SK-N-SH (cell line): ENCODE results near the gene HAPLN2.

ENCODE experiments used
- POLR2AphosphoS5 ChIP-seq: IDR thresholded peaks from 2 replicates; pipeline ENCODE4 v1.6.1; 2012; ENCODE audit warnings: low read depth, low read length
- TAF1 ChIP-seq: IDR thresholded peaks from 2 replicates; pipeline ENCODE4 v1.6.1; 2012; ENCODE audit warnings: low read depth, mild to moderate bottlenecking, low read length, moderate library complexity, borderline replicate concordance
- TF ChIP-seq, protein P1 (sequence below): fragments of 200-600 bp; sonication (generic); IDR thresholded peaks from 2 replicates; pipeline ENCODE4 v1.6.1; 2017; ENCODE audit warnings: antibody characterized with exemption, mild to moderate bottlenecking, moderate library complexity
- TF ChIP-seq, protein P2 (sequence below): fragments of 150-350 bp; IDR thresholded peaks from 2 replicates; pipeline ENCODE4 v1.6.1; 2017; ENCODE audit warnings: antibody characterized with exemption, low read length, low read depth, borderline replicate concordance

DNA sequence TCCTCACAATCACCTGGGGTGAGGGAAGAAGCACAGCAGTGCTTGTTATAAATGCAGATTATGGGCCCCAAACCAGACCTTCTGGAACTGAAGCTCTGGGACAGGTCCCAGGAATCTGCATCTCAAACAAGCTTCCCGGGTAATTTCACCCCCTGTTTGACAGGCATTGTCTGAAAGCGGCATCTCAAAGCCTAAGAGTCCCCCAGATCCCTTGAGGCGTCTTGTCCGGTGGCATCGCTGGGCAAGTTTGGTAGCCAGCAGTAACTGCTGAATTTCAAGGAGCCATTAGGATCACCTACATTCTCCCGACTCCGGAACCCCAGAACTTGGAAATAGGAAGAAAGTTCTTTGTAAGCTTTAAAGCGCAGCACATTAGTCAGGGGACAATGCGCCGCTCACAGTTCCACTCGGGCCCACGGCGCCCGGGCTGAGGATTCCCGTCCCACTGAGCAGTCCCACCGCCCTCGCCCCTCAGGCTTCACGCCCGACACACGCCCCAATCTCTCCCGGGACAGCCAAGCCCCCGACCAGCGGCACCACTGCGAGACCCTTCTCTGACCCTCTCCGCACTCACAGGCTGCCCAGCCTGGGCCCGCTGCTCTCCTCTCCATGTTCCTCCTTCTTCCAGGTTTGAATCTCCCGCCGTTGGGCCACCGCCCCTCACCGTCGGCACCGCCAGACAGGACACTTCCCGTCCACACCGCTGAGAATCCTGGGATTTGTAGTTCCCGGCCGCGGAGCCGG lies 47.1 kb upstream of the HAPLN2 start, which contains the start of gene IQGAP3:
- TF ChIP-seq, protein P1, sequence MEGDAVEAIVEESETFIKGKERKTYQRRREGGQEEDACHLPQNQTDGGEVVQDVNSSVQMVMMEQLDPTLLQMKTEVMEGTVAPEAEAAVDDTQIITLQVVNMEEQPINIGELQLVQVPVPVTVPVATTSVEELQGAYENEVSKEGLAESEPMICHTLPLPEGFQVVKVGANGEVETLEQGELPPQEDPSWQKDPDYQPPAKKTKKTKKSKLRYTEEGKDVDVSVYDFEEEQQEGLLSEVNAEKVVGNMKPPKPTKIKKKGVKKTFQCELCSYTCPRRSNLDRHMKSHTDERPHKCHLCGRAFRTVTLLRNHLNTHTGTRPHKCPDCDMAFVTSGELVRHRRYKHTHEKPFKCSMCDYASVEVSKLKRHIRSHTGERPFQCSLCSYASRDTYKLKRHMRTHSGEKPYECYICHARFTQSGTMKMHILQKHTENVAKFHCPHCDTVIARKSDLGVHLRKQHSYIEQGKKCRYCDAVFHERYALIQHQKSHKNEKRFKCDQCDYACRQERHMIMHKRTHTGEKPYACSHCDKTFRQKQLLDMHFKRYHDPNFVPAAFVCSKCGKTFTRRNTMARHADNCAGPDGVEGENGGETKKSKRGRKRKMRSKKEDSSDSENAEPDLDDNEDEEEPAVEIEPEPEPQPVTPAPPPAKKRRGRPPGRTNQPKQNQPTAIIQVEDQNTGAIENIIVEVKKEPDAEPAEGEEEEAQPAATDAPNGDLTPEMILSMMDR = no peak
- TF ChIP-seq TAF1 (peak; percentile 51), POLR2AphosphoS5 (peak; percentile 42; the same call in 1 of the 2 replicates)
- TF ChIP-seq, protein P2, sequence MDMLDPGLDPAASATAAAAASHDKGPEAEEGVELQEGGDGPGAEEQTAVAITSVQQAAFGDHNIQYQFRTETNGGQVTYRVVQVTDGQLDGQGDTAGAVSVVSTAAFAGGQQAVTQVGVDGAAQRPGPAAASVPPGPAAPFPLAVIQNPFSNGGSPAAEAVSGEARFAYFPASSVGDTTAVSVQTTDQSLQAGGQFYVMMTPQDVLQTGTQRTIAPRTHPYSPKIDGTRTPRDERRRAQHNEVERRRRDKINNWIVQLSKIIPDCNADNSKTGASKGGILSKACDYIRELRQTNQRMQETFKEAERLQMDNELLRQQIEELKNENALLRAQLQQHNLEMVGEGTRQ = no peak
